Activated CD8-positive, alpha-beta memory T cell treated with anti-CD3 and anti-CD28 coated beads, Interleukin-2, amount 10 ng/mL, durations not matched to agents 7 days and 5 days (primary cell): ENCODE measurements around the gene FOXJ1. TPM values are rescaled to one million over a fixed set of nuclear protein-coding genes. Genes with fewer than 3 reads are reported as not detected.

Experiments
- ATAC-seq: fragments of 150-1000 bp; cut with Tn5 transposase; one replicate; pipeline ENCODE4 v1.10.0; 2021; ENCODE audit warnings: moderate library complexity
- CTCF ChIA-PET: fragments of 350-600 bp; sonication (Branson Sonifier 250); formaldehyde crosslinking; loops from one replicate; lab custom pipeline; 2021; ENCODE audit warnings: antibody characterized with exemption; lab: Charles Lee
- DNase-seq: peaks from one replicate; pipeline ENCODE4 v3.0.0-alpha.2; 2020
- H3K27ac Mint-ChIP-seq: one replicate; pipeline ENCODE4 v1.8.0; 2021; ENCODE audit warnings: mild to moderate bottlenecking, mixed read lengths
- H3K27me3 Mint-ChIP-seq: one replicate; pipeline ENCODE4 v1.8.0; 2021; ENCODE audit warnings: mixed read lengths
- H3K36me3 Mint-ChIP-seq: one replicate; pipeline ENCODE4 v1.8.0; 2021; ENCODE audit warnings: mild to moderate bottlenecking, mixed read lengths
- H3K4me1 Mint-ChIP-seq: one replicate; pipeline ENCODE4 v1.8.0; 2021; ENCODE audit warnings: mixed read lengths
- H3K4me3 Mint-ChIP-seq: one replicate; pipeline ENCODE4 v1.8.0; 2021; ENCODE audit warnings: mild to moderate bottlenecking, moderate library complexity, mixed read lengths
- H3K9me3 Mint-ChIP-seq: one replicate; pipeline ENCODE4 v1.8.0; 2022; ENCODE audit warnings: low read depth, mixed read lengths
- total RNA-seq, 2 experiments: library from RNA; stranded (reverse); gene quantifications; one replicate each; pipeline ENCODE4 v1.2.3, GENCODE V29; 2021

FOXJ1 gene
- total RNA-seq, 2 experiments from 2014 or later: 0.55 TPM; not detected in 1

DNA sequence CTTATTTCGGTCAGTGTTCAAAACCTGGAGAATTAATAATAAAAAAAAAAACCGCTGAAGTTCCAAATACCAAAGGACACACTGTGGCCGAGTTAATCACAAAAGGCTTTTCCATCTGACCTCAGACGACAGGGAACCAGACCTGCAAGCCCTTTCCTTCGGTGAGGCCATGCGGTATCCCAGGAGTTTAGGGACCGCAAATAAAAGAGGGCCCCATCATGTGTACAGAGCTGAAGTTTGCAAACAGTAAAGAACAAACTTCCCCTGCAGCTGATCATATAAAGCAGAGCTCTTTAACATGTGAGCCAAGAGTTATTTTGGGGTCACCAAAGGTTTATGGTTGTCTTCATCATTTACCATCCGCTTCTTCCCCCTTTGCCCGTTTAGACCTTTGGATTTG is 33.0 kb upstream of the FOXJ1 start:
- Mint-ChIP-seq H3K9me3 (no peaks in the 10 kb centered on the region), H3K4me1 (peaks cover 11% of the 10 kb centered on the region), H3K36me3 (peaks cover 21% of the 10 kb centered on the region), H3K27ac (no peak overlapping the region), H3K4me3 (no peak overlapping the region), H3K27me3 (no peaks in the 10 kb centered on the region)
- CTCF ChIA-PET: interaction anchor here (1.4 to 11.4 kb wide), 4 partner anchors 8 to 224 kb away, joined by 3 to 147 read pairs (median 7); no protein-coding TSS in a partner anchor
- no peak for ATAC-seq
- no peak for DNase-seq

DNA sequence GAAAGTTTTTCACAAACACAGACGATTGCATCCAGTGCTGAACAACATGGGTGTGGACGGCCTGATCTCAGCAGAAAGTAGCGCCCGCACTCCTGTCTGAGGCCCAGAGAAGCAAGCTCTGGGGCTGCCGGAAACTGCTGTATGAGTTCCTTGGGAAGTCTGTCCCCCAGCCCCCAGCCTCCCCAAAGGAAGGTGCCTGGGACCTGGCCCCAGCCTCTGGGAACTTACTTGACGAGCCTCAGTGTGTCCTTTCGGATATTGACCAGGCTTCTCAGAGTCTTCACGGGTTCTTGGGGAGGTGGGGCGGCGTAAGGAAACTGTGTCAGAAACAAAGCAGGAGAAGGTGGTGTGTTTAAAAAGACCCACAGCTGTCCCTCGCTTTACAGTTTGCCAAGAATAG is 32.4 kb upstream of the FOXJ1 start:
- CTCF ChIA-PET: interaction anchor here (1.4 to 11.4 kb wide), 4 partner anchors 8 to 225 kb away, joined by 3 to 147 read pairs (median 7); no protein-coding TSS in a partner anchor
- Mint-ChIP-seq H3K27ac (no peak overlapping the region), H3K27me3 (no peaks in the 10 kb centered on the region), H3K36me3 (peaks cover 26% of the 10 kb centered on the region), H3K4me1 (peaks cover 5% of the 10 kb centered on the region), H3K9me3 (no peaks in the 10 kb centered on the region), H3K4me3 (no peak overlapping the region)
- DNase-seq (no peak), ATAC-seq (no peak)

DNA sequence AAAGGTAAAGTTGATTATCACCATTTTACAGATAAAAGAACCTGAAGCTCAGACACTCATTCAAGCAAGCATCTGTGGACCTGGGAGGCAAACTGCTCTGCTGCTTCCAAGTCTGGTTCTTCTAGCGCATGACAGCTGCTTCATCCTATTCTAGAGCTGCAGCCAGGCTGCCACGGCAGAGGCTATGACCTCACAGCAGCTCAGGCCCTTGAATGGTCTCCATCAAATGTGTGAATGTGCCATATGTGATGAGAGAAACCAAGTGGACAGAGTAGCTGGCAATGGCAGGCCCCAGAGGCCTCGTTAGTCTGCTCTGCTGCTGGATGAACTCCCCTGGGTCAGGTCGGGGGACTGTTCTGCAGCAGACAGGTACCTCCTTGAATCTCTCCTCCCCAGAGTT is 30.7 kb upstream of the FOXJ1 start:
- Mint-ChIP-seq H3K27me3 (no peaks in the 10 kb centered on the region), H3K4me1 (peaks cover 4% of the 10 kb centered on the region), H3K9me3 (no peaks in the 10 kb centered on the region), H3K36me3 (peaks cover 34% of the 10 kb centered on the region), H3K4me3 (no peak overlapping the region), H3K27ac (no peak overlapping the region)
- CTCF ChIA-PET: interaction anchor here (1.0 to 11.4 kb wide), 3 partner anchors 8 to 48 kb away, joined by 4 to 147 read pairs (median 22); no protein-coding TSS in a partner anchor
- ATAC-seq (no peak), DNase-seq (no peak)

DNA sequence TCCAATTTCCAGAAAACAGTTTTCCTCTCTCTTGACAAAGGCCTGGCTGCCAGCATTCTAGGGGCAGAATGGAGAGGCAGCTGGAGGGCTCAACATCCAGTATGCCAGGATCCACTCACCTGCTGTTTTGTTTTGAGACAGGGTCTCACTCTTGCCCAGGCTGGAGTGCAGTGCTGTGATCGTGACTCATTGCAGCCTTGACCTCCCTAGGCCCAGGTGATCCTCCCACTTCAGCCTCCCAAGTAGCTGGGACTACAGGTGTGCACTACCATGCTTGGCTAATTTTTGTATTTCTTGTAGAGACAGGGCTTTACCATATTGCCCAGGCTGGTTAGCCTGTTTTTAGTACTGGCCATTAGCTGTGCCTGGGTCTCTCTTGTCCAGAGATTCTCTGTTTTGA is 29.1 kb upstream of the FOXJ1 start:
- Mint-ChIP-seq H3K27me3 (no peaks in the 10 kb centered on the region), H3K4me1 (peaks cover 2% of the 10 kb centered on the region), H3K9me3 (no peaks in the 10 kb centered on the region), H3K4me3 (no peak overlapping the region), H3K27ac (no peak overlapping the region), H3K36me3 (peaks cover 37% of the 10 kb centered on the region)
- CTCF ChIA-PET: interaction anchor here (1.3 to 3.9 kb wide), 3 partner anchors 9 to 16 kb away, joined by 3 to 22 read pairs (median 9); no protein-coding TSS in a partner anchor
- ATAC-seq (no peak), DNase-seq (no peak)

DNA sequence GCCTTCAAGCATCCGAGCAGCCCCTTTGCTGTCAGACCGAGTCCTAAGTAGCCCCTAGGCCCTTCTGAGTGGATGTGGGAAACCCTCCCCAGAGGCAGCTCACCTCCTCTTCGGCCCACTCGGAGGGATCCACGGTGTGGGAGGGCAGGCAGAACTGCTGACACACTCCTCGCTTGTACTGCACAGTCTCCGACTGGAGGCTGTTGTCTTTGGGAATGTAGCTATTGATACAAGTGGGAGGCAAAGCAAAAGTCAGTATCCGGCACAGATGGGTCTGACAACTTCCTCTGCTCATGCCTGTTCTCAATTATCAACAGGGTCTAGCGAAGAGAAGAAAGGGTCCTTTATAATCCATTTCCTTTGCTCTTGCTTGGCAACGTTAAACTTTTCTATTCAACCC is 25.9 kb upstream of the FOXJ1 start:
- H3K9me3 Mint-ChIP-seq: no peaks in the 10 kb centered on the region
- peaks cover 2% of the 10 kb centered on the region for H3K4me1 Mint-ChIP-seq
- no peak overlapping the region for H3K27ac Mint-ChIP-seq
- ATAC-seq: no peak
- no peak for DNase-seq
- peaks cover 49% of the 10 kb centered on the region for H3K36me3 Mint-ChIP-seq
- no peaks in the 10 kb centered on the region for H3K27me3 Mint-ChIP-seq
- CTCF ChIA-PET: interaction anchor here (0.8 to 3.3 kb wide), 3 partner anchors 21 to 153 kb away, joined by 3 to 13 read pairs (median 4); no protein-coding TSS in a partner anchor
- H3K4me3 Mint-ChIP-seq: no peak overlapping the region

DNA sequence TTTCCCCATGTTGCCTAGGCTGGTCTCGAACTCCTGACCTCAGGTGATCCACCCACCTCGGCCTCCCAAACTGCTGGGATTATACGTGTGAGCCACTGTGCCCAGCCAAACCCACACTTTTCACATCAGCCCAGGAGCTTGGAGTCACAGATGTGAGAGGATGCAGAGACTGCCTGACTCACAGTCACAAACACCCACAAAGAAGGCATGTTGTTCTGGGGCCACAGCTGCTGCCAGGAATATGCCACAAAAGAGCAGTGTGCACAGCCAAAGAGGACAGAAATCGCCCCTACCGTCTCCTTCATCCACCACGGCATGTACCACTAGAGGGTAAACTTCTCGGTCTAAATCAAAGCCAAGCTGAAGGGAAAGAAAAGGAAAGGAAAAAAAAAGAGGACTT is 25.1 kb upstream of the FOXJ1 start:
- Mint-ChIP-seq H3K4me3 (no peak overlapping the region), H3K27ac (no peak overlapping the region), H3K27me3 (no peaks in the 10 kb centered on the region), H3K4me1 (peaks cover 2% of the 10 kb centered on the region), H3K9me3 (no peaks in the 10 kb centered on the region), H3K36me3 (peaks cover 56% of the 10 kb centered on the region)
- CTCF ChIA-PET: interaction anchor here (0.8 to 3.3 kb wide), 3 partner anchors 20 to 152 kb away, joined by 3 to 13 read pairs (median 4); no protein-coding TSS in a partner anchor
- DNase-seq (no peak), ATAC-seq (no peak)

DNA sequence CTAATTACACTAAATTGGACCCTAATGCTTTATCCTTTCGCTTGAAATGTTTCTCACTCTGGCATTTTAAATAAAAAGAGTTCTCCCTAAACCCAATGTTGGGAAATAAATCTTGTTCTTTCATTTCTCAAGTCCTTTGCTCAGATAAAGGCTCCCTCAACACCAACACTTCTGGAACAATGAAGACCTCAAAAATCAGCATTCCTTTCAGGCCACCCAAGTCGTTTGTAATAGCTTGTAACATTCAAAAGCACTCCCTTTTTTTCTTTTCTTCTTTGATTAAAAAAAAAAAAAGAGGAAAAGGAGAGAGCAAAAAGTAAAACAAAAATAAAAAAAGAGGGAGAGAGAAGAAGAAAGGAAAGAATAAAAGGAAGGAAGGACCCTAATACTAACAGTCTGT is 23.3 kb upstream of the FOXJ1 start:
- Mint-ChIP-seq H3K4me1 (peaks cover 2% of the 10 kb centered on the region), H3K4me3 (no peak overlapping the region), H3K9me3 (no peaks in the 10 kb centered on the region), H3K36me3 (peaks cover 53% of the 10 kb centered on the region), H3K27ac (no peak overlapping the region), H3K27me3 (no peaks in the 10 kb centered on the region)
- DNase-seq (no peak), ATAC-seq (no peak)
- CTCF ChIA-PET: no interaction called here

DNA sequence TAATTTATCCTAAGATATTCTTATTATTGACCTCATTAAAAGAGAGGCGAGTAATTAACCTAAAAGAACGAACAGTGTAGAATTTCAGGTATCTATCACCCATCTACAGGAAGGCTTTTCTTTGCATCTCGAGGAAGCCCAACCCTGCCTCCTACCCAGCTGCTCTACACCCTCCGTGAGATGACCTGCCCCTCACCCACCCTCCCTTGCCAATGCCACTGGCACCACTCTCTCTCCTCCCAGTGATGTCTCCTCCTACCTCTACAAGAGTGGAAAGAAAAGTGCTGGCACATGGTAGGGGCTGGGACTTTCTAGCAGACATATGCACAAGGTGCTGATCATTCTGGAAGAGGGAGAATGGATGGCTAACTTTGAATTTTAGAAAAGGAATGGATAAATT is 22.9 kb upstream of the FOXJ1 start:
- H3K4me3 Mint-ChIP-seq: no peak overlapping the region
- H3K27me3 Mint-ChIP-seq: no peaks in the 10 kb centered on the region
- no peak for ATAC-seq
- H3K36me3 Mint-ChIP-seq: peaks cover 53% of the 10 kb centered on the region
- CTCF ChIA-PET: no interaction called here
- no peaks in the 10 kb centered on the region for H3K9me3 Mint-ChIP-seq
- H3K4me1 Mint-ChIP-seq: peaks cover 2% of the 10 kb centered on the region
- DNase-seq: no peak
- no peak overlapping the region for H3K27ac Mint-ChIP-seq

DNA sequence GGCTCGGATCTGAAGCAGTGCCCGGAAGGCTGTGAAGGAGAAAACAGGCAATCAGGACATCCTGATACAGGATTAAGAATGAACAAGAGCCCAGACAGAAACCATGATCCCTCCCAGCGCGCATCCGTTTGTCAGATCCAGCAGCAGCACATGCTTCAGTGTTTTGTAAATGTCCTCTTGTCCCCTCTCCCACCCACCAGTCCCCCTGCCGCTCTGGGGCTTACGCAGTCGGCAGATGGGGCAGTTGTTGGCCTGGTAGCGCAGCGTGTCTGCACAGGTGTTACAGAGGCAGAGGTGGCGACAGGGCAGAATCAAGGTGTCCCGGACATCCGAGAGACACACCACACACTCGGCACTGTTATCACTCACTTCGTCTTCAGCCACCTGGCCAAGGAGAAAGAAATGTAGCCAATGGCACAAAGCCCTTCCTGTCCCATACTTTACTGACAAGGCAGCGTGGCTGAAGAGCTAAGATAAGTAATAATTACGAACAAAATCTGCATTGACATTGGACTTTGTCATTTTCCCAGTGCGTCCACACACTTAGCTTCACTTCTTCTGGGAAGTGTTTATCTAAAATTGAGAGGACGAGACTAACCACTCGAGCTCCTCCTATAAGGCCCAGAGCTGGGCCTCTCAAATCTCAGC is 20.7 kb upstream of the FOXJ1 start:
- no peak for ATAC-seq
- Mint-ChIP-seq H3K27ac (no peak overlapping the region), H3K4me1 (peaks cover 2% of the 10 kb centered on the region), H3K4me3 (no peak overlapping the region), H3K27me3 (no peaks in the 10 kb centered on the region), H3K9me3 (no peaks in the 10 kb centered on the region), H3K36me3 (peaks cover 50% of the 10 kb centered on the region)
- DNase-seq: no peak
- CTCF ChIA-PET: interaction anchor here (1.4 kb wide), 1 partner anchor 117 kb away, joined by 3 read pairs; no protein-coding TSS in a partner anchor

DNA sequence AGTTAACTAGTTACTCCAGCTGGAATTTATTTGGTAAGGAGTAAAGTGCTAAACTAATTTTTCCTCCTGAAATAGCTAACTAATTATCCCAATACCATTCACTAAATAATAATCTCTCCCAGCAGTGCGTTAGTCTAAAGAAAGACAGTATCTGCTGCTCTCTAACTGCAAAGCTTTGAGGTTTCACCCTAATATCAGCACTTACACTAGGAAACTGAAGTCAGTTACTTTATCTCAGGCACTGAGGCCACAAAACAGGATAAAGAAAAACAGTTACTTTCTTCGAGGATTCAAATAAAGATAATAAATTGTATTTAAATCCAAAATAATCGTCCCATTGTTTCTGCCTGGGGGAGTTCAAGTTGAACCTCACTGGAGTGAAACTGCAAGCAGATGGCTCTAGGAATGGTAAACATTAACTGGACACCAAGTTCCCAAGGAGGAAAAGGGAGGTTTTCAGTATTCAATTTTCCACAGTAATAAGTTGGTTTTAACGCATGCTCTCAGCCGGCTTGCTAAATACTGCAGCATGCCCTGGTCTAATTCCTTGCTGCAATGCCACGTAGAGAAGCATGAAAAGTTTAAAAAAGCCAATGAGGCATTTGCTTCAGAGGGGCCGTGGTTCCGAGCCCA is 20.0 kb upstream of the FOXJ1 start:
- H3K27ac Mint-ChIP-seq: no peak overlapping the region
- ATAC-seq: no peak
- no peak for DNase-seq
- CTCF ChIA-PET: interaction anchor here (1.4 to 2.0 kb wide), 2 partner anchors 37 to 119 kb away, joined by 3 to 6 read pairs; no protein-coding TSS in a partner anchor
- no peaks in the 10 kb centered on the region for H3K27me3 Mint-ChIP-seq
- H3K4me1 Mint-ChIP-seq: no peaks in the 10 kb centered on the region
- H3K36me3 Mint-ChIP-seq: peaks cover 50% of the 10 kb centered on the region
- no peaks in the 10 kb centered on the region for H3K9me3 Mint-ChIP-seq
- no peak overlapping the region for H3K4me3 Mint-ChIP-seq

DNA sequence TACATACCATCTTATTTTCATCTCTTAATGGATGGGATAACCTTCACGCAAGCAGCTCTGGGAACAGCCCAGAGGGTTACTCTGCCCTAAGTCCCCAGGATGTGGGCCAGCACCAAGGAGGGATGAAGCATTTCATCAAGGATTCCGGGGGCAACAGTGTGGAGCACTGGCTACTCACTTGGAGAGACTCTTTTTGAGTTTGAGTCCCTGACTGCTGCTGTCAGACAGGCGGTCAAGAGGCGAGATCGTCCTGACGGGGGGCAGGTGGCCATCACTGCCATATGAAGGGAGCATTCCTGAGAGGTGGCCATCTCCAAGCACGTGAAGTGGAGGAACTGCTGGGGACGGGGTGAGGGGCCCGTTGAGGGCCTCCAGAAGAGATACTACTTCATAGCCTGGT is 18.1 kb upstream of the FOXJ1 start:
- no peak for DNase-seq
- CTCF ChIA-PET: interaction anchor here (1.0 to 2.0 kb wide), 5 partner anchors 21 to 121 kb away, joined by 3 to 6 read pairs (median 5); no protein-coding TSS in a partner anchor
- Mint-ChIP-seq H3K4me3 (no peak overlapping the region), H3K4me1 (no peaks in the 10 kb centered on the region), H3K27ac (no peak overlapping the region), H3K36me3 (peaks cover 44% of the 10 kb centered on the region), H3K9me3 (no peaks in the 10 kb centered on the region), H3K27me3 (no peaks in the 10 kb centered on the region)
- no peak for ATAC-seq

DNA sequence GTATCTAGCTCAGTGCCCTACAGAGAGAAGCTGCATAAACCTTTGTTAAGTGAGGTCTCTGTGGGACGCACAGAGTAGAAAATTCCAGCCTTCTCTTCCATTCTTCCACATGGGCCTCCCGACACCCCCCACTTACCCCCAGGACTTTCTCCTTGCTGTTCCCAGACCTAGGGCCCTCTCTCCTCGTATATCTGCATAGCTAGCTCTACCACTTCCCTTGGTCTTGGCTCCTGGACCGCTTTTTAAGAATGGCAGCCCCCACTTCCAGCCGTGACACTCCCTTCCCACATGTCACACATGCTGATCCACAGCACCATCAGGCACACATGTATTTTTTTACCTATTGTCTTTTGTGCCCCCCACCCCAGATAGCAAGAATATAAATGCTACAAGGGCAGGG is 16.7 kb upstream of the FOXJ1 start:
- Mint-ChIP-seq H3K4me1 (no peaks in the 10 kb centered on the region), H3K27me3 (no peaks in the 10 kb centered on the region), H3K9me3 (no peaks in the 10 kb centered on the region), H3K36me3 (peaks cover 41% of the 10 kb centered on the region), H3K4me3 (no peak overlapping the region), H3K27ac (no peak overlapping the region)
- ATAC-seq (no peak), DNase-seq (no peak)
- CTCF ChIA-PET: interaction anchor here (0.8 to 1.3 kb wide), 4 partner anchors 12 to 144 kb away, joined by 3 to 4 read pairs (median 3); no protein-coding TSS in a partner anchor

DNA sequence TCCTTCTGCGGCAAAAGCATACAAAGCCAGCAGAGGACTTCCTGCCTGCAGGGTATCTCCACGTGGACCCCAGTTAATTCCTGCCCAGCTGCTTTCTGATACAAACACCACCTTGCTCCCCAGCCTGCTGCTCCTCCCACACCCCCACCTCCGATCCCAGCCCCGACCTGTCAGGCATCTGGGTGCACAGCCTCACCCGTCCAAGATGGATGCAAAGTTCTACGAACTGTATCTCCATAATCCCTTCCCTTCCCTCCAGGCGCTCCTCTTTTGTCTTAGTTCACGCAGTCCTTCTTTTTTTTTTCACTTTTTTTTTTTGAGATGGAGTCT is 15.6 kb upstream of the FOXJ1 start:
- DNase-seq (no peak), ATAC-seq (no peak)
- no peak overlapping the region for H3K27ac Mint-ChIP-seq
- CTCF ChIA-PET: interaction anchor here (1.3 kb wide), 1 partner anchor 35 kb away, joined by 5 read pairs; no protein-coding TSS in a partner anchor
- no peak overlapping the region for H3K4me3 Mint-ChIP-seq
- peaks cover 10% of the 10 kb centered on the region for H3K4me1 Mint-ChIP-seq
- H3K9me3 Mint-ChIP-seq: no peaks in the 10 kb centered on the region
- peaks cover 41% of the 10 kb centered on the region for H3K36me3 Mint-ChIP-seq
- no peaks in the 10 kb centered on the region for H3K27me3 Mint-ChIP-seq
